ENCODE measurements around the gene F5.

The F5 gene

GRCh38 chr1:169586395-169587255 is at the start of gene F5:
TSS of gene F5 (minus strand) at chr1:169586481. CDS start at chr1:169586386, 95 bp downstream.
- TF ChIP-seq CTCF (IDR thresholded peaks at IDR 0.05) = peak; percentile 83

GRCh38 chr1:169634877-169635276 is 48.6 kb upstream of the F5 start:
- TF ChIP-seq CTCF (IDR thresholded peaks at IDR 0.05) = no peak

GRCh38 chr1:169634145-169634544 is 47.9 kb upstream of the F5 start:
- TF ChIP-seq CTCF (IDR thresholded peaks at IDR 0.05) = no peak

GRCh38 chr1:169631249-169631648 is 45.0 kb upstream of the F5 start:
- TF ChIP-seq CTCF (IDR thresholded peaks at IDR 0.05) = no peak

GRCh38 chr1:169630006-169630405 is 43.7 kb upstream of the F5 start, which contains the start of gene SELP:
TSS of gene SELP (minus strand) at chr1:169630124. CDS start at chr1:169630074, 50 bp downstream.
- TF ChIP-seq CTCF (IDR thresholded peaks at IDR 0.05) = no peak

GRCh38 chr1:169624912-169625311 is 38.6 kb upstream of the F5 start:
- TF ChIP-seq CTCF (IDR thresholded peaks at IDR 0.05) = no peak

GRCh38 chr1:169624122-169624521 is 37.8 kb upstream of the F5 start:
- no peak for TF ChIP-seq CTCF (IDR thresholded peaks at IDR 0.05)
